Lower lobe of right lung (tissue), 2 donors: Measurements from ENCODE around the gene VPS25. TPM values are rescaled to one million over a fixed set of nuclear protein-coding genes. Genes with fewer than 3 reads are reported as not detected.

ENCODE experiments used
- ATAC-seq, 2 donors: fragments of 200-7000 bp; cut with Tn5 transposase; one replicate each; pipeline ENCODE4 v1.9.1; 2020 to 2022; ENCODE audit warnings: mild to moderate bottlenecking in 2 of 2, moderate library complexity in 2 of 2
- DNase-seq: peaks from one replicate; pipeline ENCODE4 v3.0.0-alpha.2; 2020
- H3K27ac ChIP-seq: fragments of 200-600 bp; one replicate; pipeline ENCODE4 v1.8.0; 2022
- H3K27me3 ChIP-seq: fragments of 200-600 bp; one replicate; pipeline ENCODE4 v1.8.0; 2022; ENCODE audit warnings: low read depth
- H3K36me3 ChIP-seq: fragments of 200-600 bp; one replicate; pipeline ENCODE4 v1.8.0; 2022; ENCODE audit warnings: mild to moderate bottlenecking
- H3K4me1 ChIP-seq: fragments of 200-600 bp; one replicate; pipeline ENCODE4 v1.8.0; 2022
- H3K4me3 ChIP-seq: fragments of 200-600 bp; one replicate; pipeline ENCODE4 v1.8.0; 2022; ENCODE audit warnings: mild to moderate bottlenecking
- H3K9me3 ChIP-seq: fragments of 200-600 bp; one replicate; pipeline ENCODE4 v1.8.0; 2022
- intact Hi-C: fragments of 100-400 bp; cut with DNase I; formaldehyde crosslinking; loops from one replicate; pipeline ENCODE4 v1.11.0; 2022
- microRNA-seq: library from miRNA; unstranded; fragments of <30 nt; microRNA quantifications from one replicate; pipeline ENCODE4 v1.2.0, GENCODE V29; 2020; ENCODE audit warnings: borderline number of aligned reads
- total RNA-seq: library from RNA; stranded (reverse); fragmentation: NEBNext Ultra II Directional; extraction: Animal tissue kit (Norgen Biotek cat#: 25700); gene quantifications from one replicate; pipeline ENCODE4 v1.2.1, GENCODE V29; 2021
- TF ChIP-seq, protein P1 (sequence below): fragments of 200-600 bp; IDR thresholded peaks from one replicate; pipeline ENCODE4 v1.8.0; 2022; ENCODE audit warnings: antibody characterized with exemption, mild to moderate bottlenecking
- donor health status: DM: no; HTN: yes; CAD: no; lungs with severe emphysema.

Gene VPS25
- total RNA-seq, 1 donor from 2014 or later: 42.1 TPM

DNA sequence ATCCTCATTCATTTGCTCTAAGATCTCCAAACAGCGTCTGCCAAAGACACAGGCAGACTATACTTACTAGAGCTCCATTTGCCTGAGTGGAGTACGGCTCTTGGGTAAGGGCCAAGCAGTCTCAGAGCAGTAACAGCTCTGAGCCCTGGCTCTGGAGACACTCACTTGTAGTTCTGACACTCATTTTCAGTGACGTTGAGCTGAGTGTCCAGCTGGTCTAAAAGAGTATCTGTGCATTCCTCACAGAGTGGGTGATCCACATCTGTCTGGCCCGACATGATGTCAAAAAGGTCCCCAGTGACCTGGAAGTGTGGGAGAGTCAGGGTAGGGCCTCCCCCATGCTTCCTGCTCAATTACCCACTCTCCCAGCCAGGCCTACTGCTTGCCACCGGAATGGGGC lies 45.1 kb downstream of the VPS25 start:
- Histone ChIP-seq H3K4me1 (peaks cover 17% of the 10 kb centered on the region), H3K9me3 (no peaks in the 10 kb centered on the region), H3K27ac (no peak overlapping the region), H3K4me3 (no peak overlapping the region), H3K27me3 (no peaks in the 10 kb centered on the region), H3K36me3 (peaks cover 94% of the 10 kb centered on the region)
- intact Hi-C loops: no loop called here
- DNase-seq (no peak), ATAC-seq (no peak)
- TF ChIP-seq, protein P1, sequence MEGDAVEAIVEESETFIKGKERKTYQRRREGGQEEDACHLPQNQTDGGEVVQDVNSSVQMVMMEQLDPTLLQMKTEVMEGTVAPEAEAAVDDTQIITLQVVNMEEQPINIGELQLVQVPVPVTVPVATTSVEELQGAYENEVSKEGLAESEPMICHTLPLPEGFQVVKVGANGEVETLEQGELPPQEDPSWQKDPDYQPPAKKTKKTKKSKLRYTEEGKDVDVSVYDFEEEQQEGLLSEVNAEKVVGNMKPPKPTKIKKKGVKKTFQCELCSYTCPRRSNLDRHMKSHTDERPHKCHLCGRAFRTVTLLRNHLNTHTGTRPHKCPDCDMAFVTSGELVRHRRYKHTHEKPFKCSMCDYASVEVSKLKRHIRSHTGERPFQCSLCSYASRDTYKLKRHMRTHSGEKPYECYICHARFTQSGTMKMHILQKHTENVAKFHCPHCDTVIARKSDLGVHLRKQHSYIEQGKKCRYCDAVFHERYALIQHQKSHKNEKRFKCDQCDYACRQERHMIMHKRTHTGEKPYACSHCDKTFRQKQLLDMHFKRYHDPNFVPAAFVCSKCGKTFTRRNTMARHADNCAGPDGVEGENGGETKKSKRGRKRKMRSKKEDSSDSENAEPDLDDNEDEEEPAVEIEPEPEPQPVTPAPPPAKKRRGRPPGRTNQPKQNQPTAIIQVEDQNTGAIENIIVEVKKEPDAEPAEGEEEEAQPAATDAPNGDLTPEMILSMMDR: no peak

DNA sequence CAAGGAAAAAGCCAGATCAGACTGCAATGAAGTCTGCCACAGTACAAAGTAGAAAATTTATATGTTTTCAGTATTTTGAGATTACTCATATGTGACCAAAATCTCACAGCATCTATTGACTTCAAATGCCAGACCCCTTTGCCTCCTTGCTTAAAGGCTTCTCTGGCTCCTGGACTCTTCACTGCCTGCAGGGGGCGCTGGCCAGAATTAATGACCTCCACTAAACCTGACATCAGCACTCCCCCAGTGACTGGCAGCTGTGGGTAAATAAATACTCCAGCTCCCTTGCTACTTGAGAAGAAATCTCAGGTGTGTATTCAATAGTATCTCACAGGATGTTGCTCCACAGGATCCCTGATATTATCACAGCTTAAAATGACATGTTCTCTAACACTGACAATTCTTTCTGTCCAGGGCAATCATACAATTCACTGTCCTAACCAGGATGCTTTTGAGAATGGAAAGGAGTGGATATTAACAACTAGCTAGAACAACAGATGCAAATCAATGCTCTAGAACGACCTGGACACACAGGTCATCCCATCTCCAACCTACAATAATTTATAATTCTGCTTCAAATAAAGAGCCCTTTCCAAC lies 46.8 kb downstream of the VPS25 start:
- DNase-seq (peak; percentile 73), ATAC-seq (no peak)
- no peaks in the 10 kb centered on the region for H3K9me3 ChIP-seq
- peaks cover 19% of the 10 kb centered on the region for H3K4me1 ChIP-seq
- peaks cover 78% of the 10 kb centered on the region for H3K36me3 ChIP-seq
- no peak overlapping the region for H3K27ac ChIP-seq
- no peak overlapping the region for H3K4me3 ChIP-seq
- intact Hi-C loops: no loop called here
- H3K27me3 ChIP-seq: no peaks in the 10 kb centered on the region
- TF ChIP-seq, protein P1: peak; percentile 72

DNA sequence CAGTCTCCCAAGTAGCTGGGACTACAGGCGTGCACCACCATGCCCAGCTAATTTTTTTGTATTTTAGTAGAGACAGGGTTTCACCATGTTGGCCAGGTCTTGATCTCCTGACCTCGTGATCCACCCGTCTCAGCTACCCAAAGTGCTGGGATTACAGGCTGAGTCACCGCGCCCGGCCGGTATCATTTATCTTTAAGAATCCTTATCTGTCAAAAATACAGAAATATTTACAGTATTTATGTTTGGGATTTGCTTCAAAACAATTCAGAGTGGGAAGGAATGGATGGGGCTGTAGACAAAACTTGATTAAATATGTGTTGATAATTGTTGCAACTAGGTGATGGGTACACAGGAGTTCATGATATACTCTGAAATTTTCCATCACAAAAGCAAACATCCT lies 47.9 kb downstream of the VPS25 start:
- ATAC-seq (no peak), DNase-seq (no peak)
- Histone ChIP-seq H3K36me3 (peaks cover 66% of the 10 kb centered on the region), H3K4me3 (no peak overlapping the region), H3K9me3 (no peaks in the 10 kb centered on the region), H3K4me1 (peaks cover 19% of the 10 kb centered on the region), H3K27me3 (no peaks in the 10 kb centered on the region), H3K27ac (no peak overlapping the region)
- TF ChIP-seq, protein P1: no peak
- intact Hi-C loops: no loop called here

DNA sequence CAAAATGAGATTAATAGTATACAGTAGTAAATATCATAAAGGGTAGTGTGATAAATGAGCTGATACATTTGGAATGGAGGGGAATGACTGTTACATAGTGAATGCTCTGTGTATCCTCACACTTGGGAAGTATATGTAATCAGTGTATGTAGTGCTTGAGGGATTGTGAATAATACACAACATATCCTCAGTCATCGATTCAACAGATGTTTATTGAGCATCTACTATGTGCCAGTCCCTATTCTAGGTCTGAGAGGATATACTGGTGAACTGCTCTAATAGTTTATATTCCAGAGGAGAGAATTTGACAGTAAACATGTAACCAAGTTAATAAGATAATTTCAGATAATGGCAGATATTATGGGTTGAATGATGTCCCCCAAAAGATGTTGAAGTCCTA lies 54.2 kb downstream of the VPS25 start:
- Histone ChIP-seq H3K4me3 (no peak overlapping the region), H3K9me3 (no peaks in the 10 kb centered on the region), H3K4me1 (peaks cover 16% of the 10 kb centered on the region), H3K27ac (no peak overlapping the region), H3K27me3 (no peaks in the 10 kb centered on the region), H3K36me3 (peaks cover 3% of the 10 kb centered on the region)
- DNase-seq: no peak
- intact Hi-C loops: no loop called here
- ATAC-seq: no peak
- TF ChIP-seq, protein P1: no peak

Small RNA genes within 50 kb of the gene (microRNA-seq; reads per million reads assigned to microRNA genes)
- gene MIR6781: not detected

Other genes with a start within 250 kb of the VPS25 start
- 39.1 TPM for gene NAGLU, start 237.2 kb upstream of the VPS25 start, total RNA-seq
- 2.2 TPM for gene HSD17B1, start 220.5 kb upstream of the VPS25 start, total RNA-seq
- 65.8 TPM for gene COASY, start 211.3 kb upstream of the VPS25 start, total RNA-seq
- 70.5 TPM for gene MLX, start 206.3 kb upstream of the VPS25 start, total RNA-seq
- gene PSMC3IP, start 195.7 kb upstream of the VPS25 start, total RNA-seq: 4.8 TPM
- gene RETREG3, start 164.1 kb upstream of the VPS25 start, total RNA-seq: 70.7 TPM
- 30.3 TPM for gene TUBG1, start 163.8 kb upstream of the VPS25 start, total RNA-seq
- 16.8 TPM for gene TUBG2, start 114.2 kb upstream of the VPS25 start, total RNA-seq
- gene PLEKHH3, start 96.5 kb upstream of the VPS25 start, total RNA-seq: 18.3 TPM
- 1.4 TPM for gene CCR10, start 91.6 kb upstream of the VPS25 start, total RNA-seq
- 9.0 TPM for gene CNTNAP1, start 90.9 kb upstream of the VPS25 start, total RNA-seq
- 56.2 TPM for gene EZH1, start 28.4 kb upstream of the VPS25 start, total RNA-seq
- gene RAMP2, start 12.2 kb upstream of the VPS25 start, total RNA-seq: 127 TPM
- gene WNK4, start 7.2 kb downstream of the VPS25 start, total RNA-seq: 0.47 TPM
- 54.5 TPM for gene COA3, start 25.3 kb downstream of the VPS25 start, total RNA-seq
- 1.6 TPM for gene CNTD1, start 25.4 kb downstream of the VPS25 start, total RNA-seq
- 65.3 TPM for gene BECN1, start 50.8 kb downstream of the VPS25 start, total RNA-seq
- 81.6 TPM for gene PSME3, start 59.9 kb downstream of the VPS25 start, total RNA-seq
- gene AOC2, start 71.1 kb downstream of the VPS25 start, total RNA-seq: 2.1 TPM
- gene AOC3, start 77.8 kb downstream of the VPS25 start, total RNA-seq: 160 TPM
- gene G6PC1, start 127.3 kb downstream of the VPS25 start, total RNA-seq: not detected
- gene AARSD1, start 191.0 kb downstream of the VPS25 start, total RNA-seq: 25.2 TPM
- 0.27 TPM for gene PTGES3L, start 206.6 kb downstream of the VPS25 start, total RNA-seq
- 17.1 TPM for gene RUNDC1, start 207.1 kb downstream of the VPS25 start, total RNA-seq
- 810 TPM for gene RPL27, start 225.0 kb downstream of the VPS25 start, total RNA-seq
- 61.5 TPM for gene IFI35, start 233.3 kb downstream of the VPS25 start, total RNA-seq
- gene VAT1, start 248.9 kb downstream of the VPS25 start, total RNA-seq: 382 TPM